C4-2B (cell line): ENCODE data around the gene FOXF1.

ENCODE experiments used
- CTCF ChIP-seq: fragments of 450-650 bp; conservative IDR thresholded peaks from 2 replicates; pipeline ENCODE4 v1.5.1; 2017; ENCODE audit warnings: mild to moderate bottlenecking
- ZFX ChIP-seq: fragments of 450-650 bp; IDR thresholded peaks from 2 replicates; pipeline ENCODE4 v1.6.1; 2017

GRCh38 chr16:86536621-86537020 is 26.3 kb downstream of the FOXF1 start:
- TF ChIP-seq CTCF (no peak), ZFX (no peak)
